NCI-H2227 treated with DMSO at 0.1 percent for 48 hours (cell line): ENCODE results near the gene ZCCHC8.
A peak's percentile ranks its signal among the peaks of the same experiment; 100 is the strongest.

ENCODE experiments used
- DNase-seq: peaks from one replicate; lab custom pipeline; 2025; lab: John Stamatoyannopoulos, UW

ZCCHC8 gene

GRCh38 chr12:122423258-122424165, 77.2 kb downstream of the ZCCHC8 start:
- DNase-seq = peak; percentile 63

GRCh38 chr12:122422730-122423257, 77.9 kb downstream of the ZCCHC8 start:
- peak; percentile 22 for DNase-seq

- DNase-seq = peak; percentile 17
Measured at GRCh38 chr12:122421821-122422729, 78.7 kb downstream of the ZCCHC8 start, which contains the start of gene CLIP1. TSS of gene CLIP1 (minus strand) at chr12:122422669. CDS start at chr12:122380452, 42,217 bp downstream.
